K562 (cell line): ENCODE results near the gene MGST3. TPM values are rescaled to one million over a fixed set of nuclear protein-coding genes. Genes with fewer than 3 reads are reported as not detected.

Experiments
- ATAC-seq: fragments of 200-7000 bp; cut with Tn5 transposase; 3 replicates; pipeline ENCODE4 v1.9.1; 2020; ENCODE audit warnings: moderate library complexity
- BruUV-seq: library from RNA; stranded (reverse); fragments of 400-500 nt; replicated peaks from 2 replicates; lab custom pipeline; 2021; lab: Mats Ljungman, UMichigan
- CTCF ChIA-PET: fragments of 300-600 bp; formaldehyde crosslinking; extraction: SDS; loops from one replicate; lab custom pipeline; 2021; ENCODE audit warnings: low intra/inter-chr PET ratio; lab: Yijun Ruan, JAX
- POLR2A ChIA-PET: fragments of 300-600, 350-650 bp; sonication (Branson Sonifier 250); formaldehyde crosslinking; extraction: SDS; loops from one replicate; lab custom pipeline; 2021; ENCODE audit warnings: antibody characterized with exemption, inconsistent platforms; lab: Yijun Ruan, JAX
- DNase-seq, 4 experiments: peaks; one replicate each; pipeline versions ENCODE4 v3.0.0 to v3.0.0-alpha.2; 2011 to 2018; ENCODE audit warnings: low spot score in 3 of 4, mixed read lengths in 3 of 4; ENCODE audit errors: extremely low read depth in 1 of 4
- FAIRE-seq: peaks from 2 replicates; lab custom pipeline; 2011; peaks lifted over from hg19 to GRCh38; lab: Jason Lieb, UNC
- H2AFZ ChIP-seq: 2 replicates; pipeline ENCODE4 v1.6.0; 2011; ENCODE audit warnings: low read depth, low read length, control low read depth, inconsistent platforms
- H3K27ac ChIP-seq: fragments of 200-600 bp; 3 replicates; pipeline ENCODE4 v1.8.0; 2011; ENCODE audit warnings: low read depth, mild to moderate bottlenecking, control low read depth, inconsistent platforms, low read length, moderate library complexity, mixed read lengths; ENCODE audit errors: extremely low read depth
- H3K27me3 ChIP-seq, 2 experiments: fragments of 300-600 bp in 1 of 2; 2 replicates in 1 of 2; 3 replicates in 1 of 2; pipeline versions ENCODE4 v1.6.0 to v1.8.0; 2011; ENCODE audit warnings: inconsistent platforms in 2 of 2, low read length in 2 of 2, mild to moderate bottlenecking in 1 of 2, mixed read lengths in 1 of 2, moderate library complexity in 1 of 2; ENCODE audit not compliant: control insufficient read depth in 2 of 2, insufficient read depth in 2 of 2
- H3K36me3 ChIP-seq: fragments of 300-600 bp; 3 replicates; pipeline ENCODE4 v1.8.0; 2011; ENCODE audit warnings: mild to moderate bottlenecking, low read length, inconsistent platforms; ENCODE audit not compliant: control insufficient read depth, insufficient read depth
- H3K4me1 ChIP-seq, 2 experiments: fragments of 200-600 bp in 1 of 2; replicated peaks in 1 of 2; 2 replicates in 1 of 2; 3 replicates in 1 of 2; pipeline versions ENCODE4 v1.5.1 to v1.8.0; 2011; ENCODE audit warnings: inconsistent platforms in 2 of 2, low read length in 2 of 2, mild to moderate bottlenecking in 1 of 2, mixed read lengths in 1 of 2, moderate library complexity in 1 of 2; ENCODE audit not compliant: control insufficient read depth in 2 of 2, insufficient read depth in 2 of 2
- H3K4me2 ChIP-seq: 2 replicates; pipeline ENCODE4 v1.6.1; 2011; ENCODE audit warnings: low read length, control low read depth, inconsistent platforms, mixed read lengths; ENCODE audit not compliant: insufficient read depth
- H3K4me3 ChIP-seq: fragments of 200-600 bp; sonication (generic), shearing (Covaris generic); 2 replicates; pipeline ENCODE4 v1.5.1; 2016; ENCODE audit warnings: control low read depth, inconsistent platforms
- H3K79me2 ChIP-seq: fragments of 200-600 bp; 3 replicates; pipeline ENCODE4 v1.8.0; 2011; ENCODE audit warnings: low read length, inconsistent platforms; ENCODE audit not compliant: control insufficient read depth, insufficient read depth
- H3K9ac ChIP-seq, 2 experiments: 2 replicates each; pipeline versions ENCODE4 v1.6.0 to v1.6.1; 2011; ENCODE audit warnings: low read depth in 2 of 2, low read length in 2 of 2, control low read depth in 1 of 2, inconsistent platforms in 1 of 2, mild to moderate bottlenecking in 1 of 2, mixed read lengths in 1 of 2; ENCODE audit not compliant: insufficient read depth in 1 of 2
- H3K9me1 ChIP-seq: one replicate; pipeline ENCODE4 v1.6.0; 2011; ENCODE audit warnings: inconsistent platforms, mild to moderate bottlenecking, low read length, moderate library complexity; ENCODE audit not compliant: control insufficient read depth, insufficient read depth
- H3K9me3 ChIP-seq: replicated peaks from 2 replicates; pipeline ENCODE4 v1.5.1; 2011; ENCODE audit warnings: low read depth, low read length, inconsistent platforms; ENCODE audit not compliant: control insufficient read depth, insufficient read depth
- H4K20me1 ChIP-seq: replicated peaks from 2 replicates; pipeline ENCODE4 v1.6.1; 2011; ENCODE audit warnings: low read length, inconsistent platforms, mixed read lengths; ENCODE audit not compliant: control insufficient read depth, insufficient read depth
- EGR1 ChIP-seq: fragments of 450-650 bp; conservative IDR thresholded peaks from 2 replicates; pipeline ENCODE4 v1.6.1; 2017; ENCODE audit warnings: mild to moderate bottlenecking
- ERF ChIP-seq: fragments of 450-650 bp; formaldehyde crosslinking; IDR thresholded peaks from 2 replicates; pipeline ENCODE4 v1.4.0; 2020; ENCODE audit warnings: mild to moderate bottlenecking, mixed read lengths
- MEIS2 ChIP-seq: fragments of 450-650 bp; IDR thresholded peaks from 2 replicates; pipeline ENCODE4 v1.6.1; 2014; ENCODE audit warnings: mild to moderate bottlenecking; ENCODE audit not compliant: partially characterized antibody
- PYGO2 ChIP-seq: fragments of 450-650 bp; IDR thresholded peaks from 2 replicates; pipeline ENCODE4 v1.6.1; 2016; ENCODE audit warnings: mild to moderate bottlenecking, missing genetic modification characterization, moderate library complexity, missing compliant biosample characterization
- ZFP30 ChIP-seq: fragments of 250-450 bp; sonication (Bioruptor Pico); IDR thresholded peaks from 2 replicates; pipeline ENCODE4 v1.8.0; 2022; ENCODE audit warnings: moderate library complexity, mild to moderate bottlenecking, inconsistent platforms, borderline replicate concordance
- WGBS: fragments of 100-300 bp; shearing (Covaris generic); methylation state at CpG from one replicate; pipeline ENCODE4 v1.1.6; 2016; ENCODE audit warnings: low coverage, mixed read lengths; ENCODE audit not compliant: insufficient coverage; ENCODE audit errors: missing lambda C conversion rate; 5-methylcytosine and 5-hydroxymethylcytosine counted together
- in situ Hi-C: fragments of 300-500 bp; cut with MboI; formaldehyde crosslinking; loops from 4 replicates; pipeline ENCODE4 v1.15.0; 2018; ENCODE audit warnings: inconsistent platforms, mixed read lengths
- intact Hi-C: fragments of 100-400 bp; cut with micrococcal nuclease; formaldehyde crosslinking; loops from 2 replicates; pipeline ENCODE4 v1.14.2; 2022
- polyA plus RNA-seq, 8 experiments: library from polyadenylated mRNA; depleted of rRNA in 4 of 8; stranded (reverse) in 5 of 8; unstranded in 3 of 8; fragments of >200 nt; fragmentation: Nextera tagmentation in 2 of 8; fragmentation: Illumina TruSeq in 1 of 8; extraction: Ambion mirVana in 2 of 8; extraction: Trizol in 1 of 8; gene quantifications; 2 replicates each; pipeline versions ENCODE4 v1.2.1 to v1.2.3, GENCODE V29; 2011 to 2014; ENCODE audit warnings: inconsistent platforms in 1 of 8, missing spikeins in 1 of 8
- total RNA-seq, 7 experiments: library from RNA; depleted of rRNA in 6 of 7; stranded (reverse); fragments of >200 nt in 6 of 7; fragmentation: Illumina TruSeq in 2 of 7; extraction: Trizol in 2 of 7; gene quantifications; 2 replicates each; pipeline versions ENCODE4 v1.2.1 to v1.2.3, GENCODE V29; 2011 to 2021; ENCODE audit warnings: low replicate concordance in 1 of 7
- TF ChIP-seq, protein P1 (sequence below): fragments of 200-800 bp; sonication (Bioruptor generic); IDR thresholded peaks from 2 replicates; pipeline ENCODE4 v1.6.1; 2017; ENCODE audit warnings: missing genetic modification characterization, missing compliant biosample characterization

Gene MGST3
- total and polyA plus RNA-seq, 9 of the 15 experiments (the other 6 are each of a cell fraction or from before 2014, with no cell fraction given) = 70.7 to 287 (median 105) TPM

DNA sequence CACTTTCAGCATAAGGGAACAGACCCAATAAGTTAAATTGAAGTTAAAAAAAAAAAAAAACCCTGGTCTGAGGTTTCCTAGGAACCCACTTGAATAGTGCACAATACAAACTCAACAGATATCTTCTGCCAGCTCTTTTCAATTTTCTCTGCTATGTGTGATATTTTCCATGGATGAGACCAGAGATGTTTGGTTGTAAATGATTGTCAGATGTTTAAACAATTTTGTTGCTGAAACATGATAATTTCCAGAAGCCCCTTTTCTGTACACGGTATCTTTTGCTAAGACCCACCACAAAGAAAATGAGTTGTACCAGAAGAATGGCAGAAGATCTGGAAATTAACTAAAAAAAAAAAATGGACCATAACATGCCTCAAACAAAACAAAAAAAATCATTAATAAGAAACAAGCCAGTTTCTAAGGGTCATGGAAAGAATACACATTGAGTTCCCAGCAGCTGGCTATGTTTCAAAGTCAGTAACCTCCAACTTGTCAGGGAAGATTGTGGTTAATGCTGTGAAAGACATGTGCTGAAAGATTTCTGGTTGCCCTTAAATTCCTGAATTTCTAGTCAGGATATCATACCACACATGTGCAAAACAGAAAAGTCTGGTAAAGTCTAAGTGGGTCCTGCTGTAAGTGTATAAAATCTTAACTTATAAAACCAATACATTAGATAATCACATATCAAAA, 35.6 kb upstream of the MGST3 start:
- intact Hi-C loops (no loop called here), in situ Hi-C loops (loop anchor here (5.0 to 25.0 kb wide), 2 partner anchors 203 to 458 kb away; no protein-coding TSS in a partner anchor)
- H3K9me1 ChIP-seq = no peaks in the 10 kb centered on the region
- whole genome bisulfite sequencing = 0% methylated on average over 1 of the region's 1 CpG
- no peaks in the 10 kb centered on the region for H3K36me3 ChIP-seq
- ChIA-PET CTCF (no interaction called here), POLR2A (interaction anchor here (2.3 kb wide), 1 partner anchor 15 kb away, joined by 4 read pairs; no protein-coding TSS in a partner anchor)
- H3K9me3 ChIP-seq = no peaks in the 10 kb centered on the region
- BruUV-seq = no TSS peak
- H2AFZ ChIP-seq = no peak overlapping the region
- peaks cover 3 to 7% of the 10 kb centered on the region in 2 experiments; a peak in 4 of 5 replicates for H3K4me1 ChIP-seq
- H3K79me2 ChIP-seq = no peaks in the 10 kb centered on the region
- TF ChIP-seq EGR1 = no peak
- TF ChIP-seq ZFP30 (CRISPR knock-in tag) = no peak
- peak; percentile 60 for TF ChIP-seq MEIS2
- TF ChIP-seq ERF (CRISPR knock-in tag) = no peak
- TF ChIP-seq, protein P1, sequence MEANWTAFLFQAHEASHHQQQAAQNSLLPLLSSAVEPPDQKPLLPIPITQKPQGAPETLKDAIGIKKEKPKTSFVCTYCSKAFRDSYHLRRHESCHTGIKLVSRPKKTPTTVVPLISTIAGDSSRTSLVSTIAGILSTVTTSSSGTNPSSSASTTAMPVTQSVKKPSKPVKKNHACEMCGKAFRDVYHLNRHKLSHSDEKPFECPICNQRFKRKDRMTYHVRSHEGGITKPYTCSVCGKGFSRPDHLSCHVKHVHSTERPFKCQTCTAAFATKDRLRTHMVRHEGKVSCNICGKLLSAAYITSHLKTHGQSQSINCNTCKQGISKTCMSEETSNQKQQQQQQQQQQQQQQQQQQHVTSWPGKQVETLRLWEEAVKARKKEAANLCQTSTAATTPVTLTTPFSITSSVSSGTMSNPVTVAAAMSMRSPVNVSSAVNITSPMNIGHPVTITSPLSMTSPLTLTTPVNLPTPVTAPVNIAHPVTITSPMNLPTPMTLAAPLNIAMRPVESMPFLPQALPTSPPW (CRISPR knock-in tag) = no peak
- no peak for TF ChIP-seq PYGO2 (tag)
- no peak overlapping the region for H3K4me2 ChIP-seq
- ATAC-seq = no peak
- 0 out of 5 replicates have a peak, but pooled peaks cover 2 to 4% of the 10 kb centered on the region in 2 experiments for H3K27me3 ChIP-seq
- H3K9ac ChIP-seq = no peak overlapping the region
- H4K20me1 ChIP-seq = no peaks in the 10 kb centered on the region
- no peak overlapping the region for H3K4me3 ChIP-seq
- no peak overlapping the region for H3K27ac ChIP-seq
- FAIRE-seq = no peak
- DNase-seq = no peak
